HG02610 (cell line): ENCODE results near the gene GNB4.

Experiments used
- ATAC-seq: cut with Tn5 transposase; IDR thresholded peaks from one replicate; pipeline ENCODE4 v1.9.1; 2021; ENCODE audit warnings: mild to moderate bottlenecking, moderate library complexity; ENCODE audit not compliant: unreplicated experiment

The GNB4 gene

DNA sequence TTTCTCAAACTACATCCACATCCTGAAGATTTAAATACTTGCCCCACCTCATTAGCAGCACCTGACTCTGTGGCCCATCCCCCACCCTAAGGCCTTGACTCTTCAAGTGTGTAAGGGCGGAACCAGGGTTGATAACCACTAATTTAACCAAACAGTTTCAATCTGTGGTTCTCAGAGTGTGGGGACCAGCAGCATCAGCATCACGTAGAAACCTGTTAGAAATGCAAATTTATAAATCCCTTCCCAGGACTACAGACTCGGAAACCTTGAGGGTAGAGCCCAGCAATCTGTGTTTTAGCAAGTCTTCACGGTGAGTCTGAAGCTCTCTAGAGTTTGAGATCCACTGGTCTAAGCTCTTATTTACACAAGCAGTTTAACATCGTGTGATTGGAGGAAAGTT lies 12.4 kb downstream of the GNB4 start:
- ATAC-seq: peak; percentile 81

DNA sequence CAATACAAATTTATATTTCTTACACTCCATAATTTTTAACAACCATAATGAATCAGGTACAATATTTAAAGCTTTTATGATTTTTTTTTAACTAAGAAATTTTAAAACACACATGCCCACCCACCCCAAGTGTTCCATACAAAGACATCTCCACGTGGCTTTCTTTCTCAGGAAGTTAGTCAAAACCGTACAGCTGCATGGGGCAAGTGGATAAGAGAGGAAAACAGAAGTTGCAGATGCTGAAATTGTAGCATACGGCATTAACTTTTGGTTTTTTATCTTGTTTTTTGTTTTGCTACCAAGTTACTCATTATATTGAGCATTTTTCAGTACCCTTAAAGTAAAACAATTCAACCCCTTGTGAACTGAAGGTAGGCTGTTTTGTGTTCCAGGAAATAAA lies 14.8 kb downstream of the GNB4 start:
- no peak for ATAC-seq

DNA sequence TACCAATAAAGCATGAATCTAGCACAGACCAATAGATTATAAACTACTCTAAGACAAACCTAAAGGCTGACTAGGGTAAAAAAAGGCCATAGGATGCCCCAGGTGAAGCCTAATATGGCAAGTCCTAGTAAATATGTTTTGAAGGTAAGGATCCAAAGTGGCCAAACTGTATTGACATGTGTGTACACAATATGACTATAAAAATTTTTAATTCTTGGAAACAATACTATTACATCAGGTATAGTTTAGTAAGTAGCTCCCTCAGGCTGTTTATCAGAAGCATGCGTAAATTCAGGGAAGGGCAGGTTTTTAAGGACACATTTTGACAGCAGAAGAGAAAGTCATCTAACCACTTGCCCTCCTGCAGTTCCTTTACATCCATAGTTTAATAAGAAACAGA lies 18.8 kb downstream of the GNB4 start:
- ATAC-seq: no peak

DNA sequence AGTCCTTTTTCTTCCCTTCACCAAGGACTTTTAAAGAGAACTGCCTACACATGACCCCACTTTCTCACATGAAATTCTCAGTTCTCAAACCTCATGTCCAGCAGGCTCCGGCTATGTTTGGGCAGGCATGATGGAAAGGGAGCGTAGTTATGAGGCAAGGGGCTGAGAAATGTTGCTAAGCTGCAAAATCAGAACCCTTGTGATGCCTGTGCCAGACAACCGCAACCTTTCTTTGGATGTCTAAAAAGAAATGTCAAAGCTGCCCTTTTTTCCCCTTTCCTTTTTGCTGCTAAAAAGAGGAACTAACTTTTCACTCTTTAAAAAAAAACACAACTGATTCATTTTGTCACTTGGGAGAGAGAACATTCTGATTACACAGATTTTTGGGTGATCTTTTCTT lies 19.2 kb downstream of the GNB4 start:
- ATAC-seq: peak; percentile 68

DNA sequence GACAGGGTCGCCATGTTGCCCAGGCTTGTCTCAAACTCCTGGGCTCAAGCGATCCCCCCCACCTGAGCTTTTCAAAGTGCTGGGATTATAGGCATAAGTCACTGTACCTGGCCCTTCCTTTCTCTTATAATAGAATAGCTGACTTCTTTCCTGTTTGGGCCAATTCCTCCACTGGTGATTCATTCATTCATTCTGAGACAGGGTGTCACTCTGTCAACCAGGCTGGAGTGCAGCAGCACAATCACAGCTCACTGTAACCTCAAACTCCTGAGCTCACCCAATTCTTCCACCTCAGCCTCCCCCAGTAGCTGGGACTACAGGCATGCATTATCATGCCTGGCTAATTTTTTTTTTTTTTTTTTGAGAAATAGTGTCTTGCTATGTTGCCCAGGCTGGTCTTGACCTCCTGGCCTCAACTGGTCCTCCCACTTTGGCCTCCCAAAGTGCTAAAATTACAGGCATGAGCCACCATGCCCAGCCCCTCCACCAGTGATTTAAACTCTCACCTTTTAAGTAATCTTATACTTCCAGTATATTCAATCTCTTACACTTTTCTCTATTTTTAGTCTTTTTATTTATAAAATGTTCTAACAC lies 20.9 kb downstream of the GNB4 start:
- no peak for ATAC-seq

DNA sequence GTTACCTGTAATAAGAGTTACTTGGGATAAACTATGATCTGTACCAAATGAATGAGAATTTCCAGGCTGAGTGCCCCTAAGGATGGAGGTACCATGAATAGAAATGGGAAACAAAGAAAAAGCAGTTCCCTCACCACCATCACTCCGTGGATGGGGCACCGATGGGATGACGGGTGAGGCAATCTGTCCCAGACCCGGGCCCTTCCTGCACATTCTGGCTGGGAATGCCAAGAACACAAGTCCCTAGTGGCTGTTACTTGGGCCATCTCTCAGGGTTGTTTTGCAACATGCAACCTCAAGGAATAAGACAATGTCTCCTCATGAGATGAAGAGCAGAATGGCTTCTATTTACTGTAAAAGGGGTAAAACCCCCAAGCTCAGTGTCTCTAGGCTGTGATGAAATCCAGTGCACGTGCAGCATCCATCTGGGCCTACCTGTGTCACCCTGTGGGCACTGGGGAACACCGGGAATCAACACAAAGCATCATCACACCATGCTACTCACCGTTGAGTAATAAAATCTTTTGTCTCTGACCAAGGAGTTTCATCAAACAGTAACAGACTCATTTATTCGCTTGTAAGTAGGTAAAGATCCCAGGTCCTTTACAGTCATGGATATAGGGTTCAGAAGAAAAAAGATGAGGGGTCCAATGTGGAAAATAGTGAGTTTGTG lies 22.3 kb downstream of the GNB4 start:
- no peak for ATAC-seq

DNA sequence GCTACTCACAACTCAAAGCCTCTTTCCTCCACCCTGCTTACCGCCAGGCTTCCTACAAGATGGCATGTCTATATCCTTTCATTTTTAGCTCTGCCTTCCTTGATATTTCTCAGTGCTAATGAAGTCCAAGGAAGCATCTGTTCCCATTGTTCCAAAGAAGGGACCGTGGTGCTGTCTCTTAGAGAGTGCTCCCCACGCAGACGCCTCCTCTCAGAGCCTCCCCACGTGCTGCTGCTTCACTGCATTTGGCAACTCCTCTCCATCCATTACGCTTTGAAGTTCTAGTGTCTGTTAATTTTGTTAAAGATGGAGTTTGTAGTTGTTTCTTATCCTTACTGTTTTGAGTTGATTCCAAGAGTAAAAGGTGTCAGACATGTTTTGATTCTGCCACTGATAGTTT lies 26.2 kb downstream of the GNB4 start:
- ATAC-seq: no peak

DNA sequence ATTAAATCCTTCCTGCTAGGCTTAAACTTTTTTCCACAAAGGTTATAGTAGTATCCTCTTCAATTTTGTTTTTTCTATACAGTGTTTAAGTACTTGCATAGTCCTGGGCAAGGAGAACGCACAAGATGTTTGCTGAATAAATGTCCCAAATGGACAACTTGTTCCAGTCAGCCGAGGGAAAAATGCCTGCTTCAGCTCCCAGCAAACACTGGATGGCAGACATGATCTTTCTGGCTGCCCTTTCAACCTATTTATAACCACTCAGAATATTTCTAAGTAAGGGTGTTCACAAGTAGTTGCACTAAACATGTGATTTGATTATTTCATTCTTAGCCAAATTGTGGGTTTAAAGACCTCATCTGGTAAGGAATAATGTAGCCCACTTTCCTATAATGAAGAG lies 29.8 kb downstream of the GNB4 start:
- no peak for ATAC-seq

DNA sequence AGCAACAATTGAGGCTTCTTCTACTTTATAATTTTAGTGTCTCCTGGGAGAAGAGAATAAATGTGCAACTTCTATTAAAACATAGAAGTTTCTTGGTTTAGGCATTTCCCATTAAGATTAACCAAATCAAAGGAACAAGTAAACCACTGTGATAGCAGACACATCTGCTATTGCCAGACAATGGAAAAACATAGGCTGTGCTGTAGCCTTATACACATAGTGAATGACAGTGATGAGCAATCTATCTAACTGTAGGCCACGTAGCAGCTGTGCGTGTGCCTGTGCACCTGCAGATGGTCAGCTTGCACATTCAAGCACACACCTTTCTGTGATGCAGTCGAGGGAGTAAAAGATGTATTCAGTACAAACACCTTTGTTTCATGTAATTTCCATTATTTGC lies 32.7 kb downstream of the GNB4 start:
- ATAC-seq: no peak

DNA sequence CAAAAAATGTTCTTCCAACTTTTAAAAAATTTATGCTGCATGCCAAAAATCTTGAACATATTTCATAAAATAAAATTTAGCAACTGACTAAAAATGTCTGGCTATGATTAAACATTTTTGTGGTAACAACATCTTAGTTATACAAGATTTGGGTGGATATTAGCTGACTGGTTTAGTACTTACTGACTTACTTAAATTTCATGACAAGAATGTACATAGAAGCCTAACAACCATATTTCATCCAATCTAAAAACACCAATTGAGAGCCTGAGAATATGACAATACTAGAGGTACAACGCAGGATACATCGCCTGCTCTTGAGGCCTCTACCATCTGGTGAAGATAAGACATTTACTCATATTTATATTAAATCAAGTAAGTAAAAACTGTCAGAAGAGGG lies 34.6 kb downstream of the GNB4 start:
- no peak for ATAC-seq

DNA sequence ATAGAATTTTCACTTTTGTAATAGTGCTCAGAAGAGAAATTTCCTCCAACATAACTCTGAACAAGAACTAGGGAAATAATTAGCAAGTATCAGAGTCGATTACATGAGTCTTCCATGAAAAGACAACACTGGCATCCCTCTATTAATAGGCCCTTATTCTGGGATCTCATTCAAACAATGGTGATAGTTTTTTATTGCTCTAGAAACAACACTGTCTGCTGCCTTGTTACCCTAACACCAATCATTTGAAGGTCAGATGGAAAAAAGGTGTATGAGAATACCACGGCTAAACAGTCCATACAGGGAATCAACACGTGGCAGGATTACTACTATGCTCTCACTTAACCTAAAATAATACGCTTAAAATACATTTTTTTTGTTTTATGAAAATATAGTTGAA lies 35.9 kb downstream of the GNB4 start:
- no peak for ATAC-seq

DNA sequence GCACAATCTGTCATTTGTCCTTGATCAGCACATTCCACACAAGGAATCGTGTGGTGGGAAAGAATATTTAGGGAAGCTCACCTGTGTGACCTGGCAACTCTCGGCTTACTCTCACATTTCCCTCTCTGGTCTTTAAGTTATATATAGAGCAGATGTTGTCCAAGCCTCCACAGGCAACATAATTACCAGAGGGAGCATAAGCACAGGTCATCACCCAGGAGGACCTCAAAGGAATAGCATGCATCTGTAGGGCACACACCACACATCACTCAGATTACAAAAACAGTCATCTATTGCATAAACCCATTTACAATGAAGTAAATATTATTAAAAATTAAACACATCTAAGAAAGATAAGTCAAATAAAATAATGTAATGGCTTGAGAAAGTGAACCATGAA lies 36.5 kb downstream of the GNB4 start:
- ATAC-seq: no peak

DNA sequence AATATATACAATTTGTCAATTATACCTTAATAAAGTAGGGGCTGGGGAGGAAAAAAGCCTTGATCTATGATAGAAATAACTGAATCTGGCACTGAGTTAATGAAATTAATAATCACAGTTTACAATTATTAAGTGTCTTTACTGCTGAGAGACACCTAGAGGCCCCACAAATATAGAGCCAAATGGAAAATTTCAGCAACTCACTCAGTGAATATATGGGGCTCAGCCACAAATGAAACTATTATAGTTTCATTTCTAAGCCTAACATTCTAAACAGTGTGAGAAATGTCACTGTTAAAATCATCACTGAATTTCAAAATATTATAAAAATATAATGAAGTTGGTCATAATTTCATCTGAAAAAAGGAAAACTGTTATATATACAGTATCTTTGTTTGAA lies 40.3 kb downstream of the GNB4 start:
- no peak for ATAC-seq

DNA sequence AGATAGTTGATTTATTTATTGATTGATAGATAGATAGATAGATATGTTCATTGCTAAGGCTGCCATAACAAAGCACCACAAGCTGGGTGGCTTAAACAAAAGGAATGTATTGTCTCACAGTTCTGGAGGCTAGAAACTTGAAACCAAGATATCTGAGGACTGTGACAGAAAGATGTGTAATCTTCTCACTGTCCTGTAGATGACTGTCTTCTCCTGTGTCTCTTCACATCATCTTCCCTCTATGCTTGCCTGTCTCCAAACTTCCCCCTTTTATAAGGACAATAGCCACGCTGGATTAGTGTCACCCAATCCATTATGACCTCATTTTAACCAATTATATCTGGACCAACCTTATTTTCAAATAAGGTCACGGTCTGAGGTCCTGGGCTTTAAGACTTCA lies 40.9 kb downstream of the GNB4 start:
- ATAC-seq: no peak

DNA sequence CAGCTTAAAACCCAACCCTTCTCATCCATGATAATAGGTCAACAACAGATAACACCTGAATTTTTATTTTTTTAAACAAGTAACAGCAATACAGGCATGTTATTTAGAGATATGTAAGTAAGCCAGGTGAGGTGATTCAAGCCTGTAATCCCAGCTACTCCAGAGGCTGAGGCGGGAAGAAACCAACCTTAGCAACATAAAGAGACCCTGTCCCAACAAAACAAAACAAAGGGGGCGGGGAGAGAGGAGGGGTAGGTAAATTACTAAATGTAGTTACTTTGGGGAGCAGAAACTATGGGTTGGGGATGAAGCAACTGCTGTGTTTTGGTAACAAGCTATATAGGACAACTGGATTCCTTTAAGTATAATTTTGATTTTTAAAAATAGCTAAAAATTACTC lies 47.0 kb downstream of the GNB4 start:
- no peak for ATAC-seq

DNA sequence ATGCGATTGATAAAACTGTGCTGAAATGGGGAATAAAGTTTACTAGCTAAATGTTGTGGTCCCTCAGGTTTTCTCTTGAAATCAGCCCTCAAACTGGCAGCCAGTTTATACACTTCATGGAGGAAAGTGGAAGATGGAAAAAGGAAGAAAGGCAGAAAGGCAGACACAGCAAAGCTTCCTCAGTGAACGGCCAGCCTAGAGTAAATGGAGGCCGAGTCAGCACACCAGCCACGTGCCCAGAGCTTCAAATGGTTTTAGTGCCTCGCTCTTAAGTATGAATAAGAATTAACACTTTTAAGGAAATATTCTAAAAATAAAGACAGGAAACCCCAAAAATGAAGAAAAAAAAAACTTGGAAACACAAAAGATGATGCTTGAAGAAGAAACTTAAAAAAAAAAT lies 48.3 kb downstream of the GNB4 start:
- ATAC-seq: no peak

DNA sequence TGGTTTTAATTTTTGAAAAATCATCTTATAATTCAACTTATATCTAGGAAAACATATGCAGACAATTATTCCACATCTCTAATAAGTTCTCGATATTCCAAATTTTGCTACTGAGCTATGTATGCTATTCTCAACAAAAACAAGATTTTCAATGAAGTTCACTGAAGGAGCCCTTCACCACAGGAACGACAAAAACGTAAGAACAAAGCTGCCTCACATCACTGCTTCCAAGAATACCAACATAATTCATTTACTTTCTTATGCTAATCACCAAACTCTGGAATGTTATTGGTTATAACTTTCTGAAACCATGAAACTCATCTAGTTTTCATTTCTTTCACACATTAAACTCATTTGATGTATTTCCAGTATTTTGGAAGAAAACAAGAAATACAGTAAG lies 49.7 kb downstream of the GNB4 start:
- ATAC-seq: no peak

DNA sequence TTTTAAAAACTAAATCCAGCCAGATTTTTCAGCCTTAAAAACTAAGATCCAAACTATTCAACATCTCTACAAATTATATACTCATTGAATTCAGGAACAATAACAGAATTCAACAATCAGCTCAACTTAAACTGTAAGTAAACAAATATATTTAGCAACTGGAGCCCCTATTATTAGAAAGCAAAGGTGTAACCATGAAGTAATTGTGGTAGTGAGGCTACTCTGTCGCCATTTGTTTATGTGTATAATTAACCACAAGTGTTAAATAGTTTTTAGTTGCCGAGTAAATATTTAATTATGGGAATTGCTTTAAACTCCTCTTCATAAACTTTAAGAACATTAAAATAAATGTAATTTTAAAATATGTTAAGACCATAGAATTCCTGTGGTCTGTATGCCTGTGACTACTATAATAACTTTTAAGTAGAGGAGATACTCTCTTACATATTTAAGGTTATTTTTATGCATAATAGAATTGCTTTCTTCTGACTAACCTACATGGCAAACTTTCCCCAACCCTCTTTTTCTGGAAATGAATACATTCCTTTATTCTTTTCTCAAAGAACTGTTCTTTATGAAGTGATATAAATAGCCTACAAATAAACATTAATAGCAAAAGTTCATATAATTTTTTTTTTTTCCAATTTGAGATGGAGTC lies 52.6 kb downstream of the GNB4 start:
- ATAC-seq: no peak

DNA sequence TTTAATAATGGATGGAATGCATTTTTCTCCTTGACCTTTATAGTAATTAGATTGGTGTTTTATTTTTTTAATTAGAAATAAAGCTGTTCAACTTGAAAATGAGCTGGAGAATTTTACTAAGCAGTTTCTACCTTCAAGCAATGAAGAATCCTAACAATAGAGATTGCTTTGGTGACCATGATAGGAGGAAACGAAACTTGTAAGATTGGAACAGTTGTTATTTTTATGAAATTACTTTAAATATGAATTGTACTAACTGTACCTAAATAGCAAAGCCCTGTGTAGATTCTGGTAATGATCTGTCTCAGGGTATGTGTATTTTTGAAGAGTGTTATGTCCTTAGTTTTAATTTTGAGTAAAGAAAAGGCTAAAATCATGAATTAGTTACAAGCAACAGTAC lies 59.4 kb downstream of the GNB4 start:
- no peak for ATAC-seq

DNA sequence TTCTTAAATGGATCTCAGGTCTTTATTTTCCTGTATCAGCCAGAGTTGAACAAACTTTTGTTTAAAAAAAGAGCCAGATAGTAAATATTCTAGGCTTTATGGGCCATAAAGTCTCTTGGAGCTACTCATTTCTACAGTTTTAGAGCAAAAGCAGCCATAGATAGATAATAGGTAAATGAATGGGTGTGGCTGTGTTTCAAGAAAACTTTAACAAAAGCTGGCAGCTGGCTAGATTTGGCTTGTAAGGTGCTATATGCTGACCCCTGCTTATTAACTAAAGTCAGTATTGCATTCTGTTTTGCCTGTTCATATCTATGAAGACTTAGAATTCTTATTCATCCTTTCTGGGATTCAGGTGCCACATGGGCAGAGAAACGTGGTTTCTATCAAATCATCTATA lies 74.8 kb downstream of the GNB4 start:
- no peak for ATAC-seq

DNA sequence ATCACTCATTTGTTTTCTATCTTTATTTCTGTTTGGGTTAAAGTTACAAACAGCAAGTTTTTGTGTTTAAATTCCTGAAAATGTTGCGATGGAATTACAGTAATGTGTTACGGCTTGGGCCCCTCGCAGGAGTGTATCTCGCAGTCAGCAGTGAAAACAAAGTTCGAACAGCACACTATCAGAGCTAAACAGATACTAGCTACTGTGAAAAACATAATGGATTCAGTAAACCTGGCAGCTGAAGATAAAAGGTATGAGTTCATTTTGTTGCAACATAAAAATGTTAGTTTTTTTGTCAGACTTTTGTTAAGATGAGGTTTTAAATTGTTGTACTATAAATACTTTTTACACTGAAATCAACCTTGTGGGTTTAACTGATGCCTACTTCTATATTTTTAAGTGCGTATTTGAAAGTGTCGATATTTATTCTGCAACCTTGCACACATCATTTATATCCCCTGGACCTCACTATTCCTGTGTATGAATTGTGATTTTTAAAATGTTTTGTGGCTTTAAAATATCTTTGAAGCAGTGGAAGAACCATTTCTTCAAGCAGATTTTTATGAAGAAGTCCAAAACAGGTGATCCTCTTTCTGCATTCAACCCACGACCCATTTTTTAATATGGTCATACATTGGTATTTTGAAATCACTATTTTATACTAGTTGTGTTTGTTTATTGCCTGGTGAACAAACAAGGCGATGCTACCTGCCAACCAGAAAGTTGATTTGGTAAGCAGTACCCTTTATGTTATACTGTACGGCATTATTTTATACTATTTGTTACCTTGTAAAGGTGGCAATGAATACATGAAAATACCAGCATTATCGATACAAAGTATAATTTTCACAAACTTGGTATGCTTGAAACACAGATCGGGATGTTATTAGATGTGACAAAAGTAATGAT lies 75.9 kb downstream of the GNB4 start:
- no peak for ATAC-seq

DNA sequence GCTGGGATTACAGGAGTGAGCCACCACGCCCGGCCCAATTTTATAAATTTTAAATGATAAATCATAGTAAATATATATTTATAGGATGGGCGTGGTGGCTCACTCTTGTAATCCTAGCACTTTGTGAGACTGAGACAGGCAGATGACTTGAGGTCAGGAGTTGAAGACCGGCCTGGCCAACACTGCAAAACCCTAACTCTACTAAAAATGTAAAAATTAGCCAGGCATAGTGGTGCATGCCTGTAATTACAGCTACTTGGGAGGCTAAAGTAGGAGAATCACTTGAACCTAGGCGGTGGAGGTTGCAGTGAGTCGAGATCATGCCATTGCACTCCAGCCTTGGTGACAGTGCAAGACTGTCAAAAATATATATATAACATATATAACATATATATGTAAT lies 77.3 kb downstream of the GNB4 start:
- no peak for ATAC-seq
